H1 (cell line): ENCODE results near the gene KSR2. TPM values are rescaled to one million over a fixed set of nuclear protein-coding genes. Genes with fewer than 3 reads are reported as not detected.
"Not testable (repeated sequence)": the region's sequence is repeated elsewhere in the genome, so short reads cannot be mapped to it uniquely, and the experiment has no call there.

Source experiments
- CTCF ChIA-PET: fragments of 300-600 bp; sonication (Branson Sonifier 250); formaldehyde crosslinking; loops from one replicate; lab custom pipeline; 2021; ENCODE audit not compliant: partially characterized antibody; lab: Charles Lee
- POLR2A ChIA-PET: fragments of 300-600 bp; sonication (Branson Sonifier 250); formaldehyde crosslinking; loops from one replicate; lab custom pipeline; 2021; ENCODE audit warnings: inconsistent platforms; ENCODE audit not compliant: partially characterized antibody; lab: Charles Lee
- DNase-seq, 2 experiments: peaks; one replicate each; pipeline versions ENCODE4 v3.0.0 to v3.0.0-alpha.2; 2010 to 2022; ENCODE audit warnings: low spot score in 2 of 2, low read depth in 1 of 2, mixed read lengths in 1 of 2
- FAIRE-seq: peaks from 2 replicates; lab custom pipeline; 2011; peaks lifted over from hg19 to GRCh38; lab: Jason Lieb, UNC
- H2AFZ ChIP-seq: 2 replicates; pipeline ENCODE4 v1.8.1; 2012; ENCODE audit warnings: low read length, inconsistent platforms
- H2AK5ac ChIP-seq: 2 replicates; pipeline ENCODE4 v1.6.1; 2013; ENCODE audit warnings: low read depth, low read length
- H2BK120ac ChIP-seq: replicated peaks from 2 replicates; pipeline ENCODE3; 2013; ENCODE audit warnings: low read depth, low read length, inconsistent platforms
- H2BK12ac ChIP-seq: 2 replicates; pipeline ENCODE4 v1.6.1; 2013; ENCODE audit warnings: low read depth, low read length
- H2BK15ac ChIP-seq: 2 replicates; pipeline ENCODE4 v1.6.1; 2013; ENCODE audit warnings: low read length
- H2BK20ac ChIP-seq: 2 replicates; pipeline ENCODE4 v1.6.1; 2013; ENCODE audit warnings: low read length
- H2BK5ac ChIP-seq: 2 replicates; pipeline ENCODE4 v1.6.1; 2013; ENCODE audit warnings: low read depth, low read length
- H3K14ac ChIP-seq: 2 replicates; pipeline ENCODE4 v1.6.1; 2013; ENCODE audit warnings: inconsistent platforms; ENCODE audit not compliant: insufficient read length
- H3K18ac ChIP-seq: 2 replicates; pipeline ENCODE4 v1.6.1; 2013; ENCODE audit warnings: low read length; ENCODE audit errors: extremely low read depth
- H3K23ac ChIP-seq: 2 replicates; pipeline ENCODE4 v1.6.1; 2013; ENCODE audit warnings: inconsistent platforms; ENCODE audit not compliant: insufficient read length
- H3K23me2 ChIP-seq: 2 replicates; pipeline ENCODE4 v1.6.1; 2013; ENCODE audit warnings: low read depth, low read length
- H3K27ac ChIP-seq: 2 replicates; pipeline ENCODE4 v1.6.1; 2011; ENCODE audit warnings: low read depth, low read length, inconsistent platforms
- H3K27me3 ChIP-seq, 4 experiments: replicated peaks in 1 of 4; 1 replicate in 1 of 4; 2 replicates in 3 of 4; pipeline versions ENCODE4 v1.6.1 to v1.8.1; 2011 to 2013; ENCODE audit warnings: low read length in 3 of 4, mild to moderate bottlenecking in 3 of 4, inconsistent platforms in 2 of 4, mixed read lengths in 2 of 4, moderate library complexity in 1 of 4; ENCODE audit not compliant: control insufficient read depth in 3 of 4, insufficient read depth in 3 of 4; ENCODE audit errors: extremely low read depth in 1 of 4
- H3K36me3 ChIP-seq, 4 experiments: 2 replicates each; pipeline versions ENCODE4 v1.6.1 to v1.8.1; 2011 to 2013; ENCODE audit warnings: mild to moderate bottlenecking in 4 of 4, low read length in 3 of 4, moderate library complexity in 2 of 4, control low read depth in 1 of 4, inconsistent platforms in 1 of 4; ENCODE audit not compliant: insufficient read depth in 4 of 4, control insufficient read depth in 2 of 4
- H3K4ac ChIP-seq: replicated peaks from 2 replicates; pipeline ENCODE3; 2013; ENCODE audit warnings: low read length, low read depth, mixed read lengths, inconsistent platforms; ENCODE audit not compliant: insufficient read length
- H3K4me1 ChIP-seq, 4 experiments: replicated peaks in 1 of 4; 1 replicate in 1 of 4; 2 replicates in 3 of 4; pipeline versions ENCODE4 v1.6.1 to v1.8.1; 2011 to 2013; ENCODE audit warnings: low read length in 3 of 4, inconsistent platforms in 2 of 4, mixed read lengths in 1 of 4; ENCODE audit not compliant: insufficient read depth in 4 of 4, control insufficient read depth in 3 of 4
- H3K4me2 ChIP-seq, 2 experiments: 2 replicates each; pipeline versions ENCODE4 v1.6.1 to v1.8.1; 2011 to 2013; ENCODE audit warnings: low read depth in 2 of 2, low read length in 2 of 2, control low read depth in 1 of 2, inconsistent platforms in 1 of 2, mild to moderate bottlenecking in 1 of 2; ENCODE audit not compliant: insufficient read depth in 1 of 2
- H3K4me3 ChIP-seq, 4 experiments: fragments of 200-600, 300-600 bp in 1 of 4; sonication (generic), shearing (Covaris generic), sonication (Bioruptor Twin) in 1 of 4; 2 replicates each; pipeline versions ENCODE4 v1.5.1 to v1.8.1; 2011 to 2016; ENCODE audit warnings: low read length in 4 of 4, low read depth in 3 of 4, control low read depth in 2 of 4, inconsistent platforms in 2 of 4, mild to moderate bottlenecking in 2 of 4, mixed read lengths in 1 of 4, moderate library complexity in 1 of 4; ENCODE audit not compliant: insufficient read depth in 2 of 4; ENCODE audit errors: extremely low read depth in 1 of 4
- H3K56ac ChIP-seq: replicated peaks from 2 replicates; pipeline ENCODE3; 2013; ENCODE audit warnings: low read depth, mild to moderate bottlenecking, mixed read lengths, low read length, inconsistent platforms; ENCODE audit not compliant: insufficient read length
- H3K79me1 ChIP-seq: 2 replicates; pipeline ENCODE4 v1.6.1; 2013; ENCODE audit warnings: low read depth, low read length, control low read depth
- H3K79me2 ChIP-seq, 2 experiments: 2 replicates each; pipeline versions ENCODE4 v1.6.1 to v1.8.1; 2012 to 2013; ENCODE audit warnings: low read length in 2 of 2, mild to moderate bottlenecking in 2 of 2, inconsistent platforms in 1 of 2; ENCODE audit not compliant: insufficient read depth in 2 of 2, control insufficient read depth in 1 of 2
- H3K9ac ChIP-seq, 4 experiments: replicated peaks in 1 of 4; 1 replicate in 1 of 4; 2 replicates in 3 of 4; pipeline versions ENCODE4 v1.6.1 to v1.8.1; 2011 to 2013; ENCODE audit warnings: low read depth in 3 of 4, low read length in 3 of 4, control low read depth in 2 of 4, mild to moderate bottlenecking in 2 of 4, moderate library complexity in 2 of 4, inconsistent platforms in 1 of 4; ENCODE audit errors: extremely low read depth in 1 of 4
- H3K9me3 ChIP-seq, 2 experiments: 2 replicates each; pipeline versions ENCODE4 v1.6.1 to v1.8.1; 2012 to 2013; ENCODE audit warnings: mild to moderate bottlenecking in 2 of 2, moderate library complexity in 2 of 2, control low read depth in 1 of 2, inconsistent platforms in 1 of 2, low read depth in 1 of 2, low read length in 1 of 2, mixed read lengths in 1 of 2; ENCODE audit not compliant: insufficient read depth in 2 of 2
- H4K20me1 ChIP-seq, 2 experiments: replicated peaks in 1 of 2; 2 replicates each; pipeline versions ENCODE3 to v1.8.1; 2011 to 2013; ENCODE audit warnings: inconsistent platforms in 2 of 2, low read length in 2 of 2, mild to moderate bottlenecking in 1 of 2; ENCODE audit not compliant: insufficient read depth in 2 of 2, control insufficient read depth in 1 of 2
- H4K5ac ChIP-seq: 2 replicates; pipeline ENCODE4 v1.6.1; 2013; ENCODE audit warnings: low read length, low read depth, mixed read lengths, inconsistent platforms; ENCODE audit not compliant: insufficient read length
- H4K8ac ChIP-seq: 2 replicates; pipeline ENCODE4 v1.8.0; 2013; ENCODE audit warnings: mild to moderate bottlenecking, moderate library complexity, low read length, inconsistent platforms; ENCODE audit not compliant: insufficient read depth; ENCODE audit errors: extremely low read depth
- H4K91ac ChIP-seq: replicated peaks from 2 replicates; pipeline ENCODE3; 2013; ENCODE audit warnings: low read length, mixed read lengths, inconsistent platforms; ENCODE audit not compliant: insufficient read length
- CTCF ChIP-seq, 3 experiments: IDR thresholded peaks; 1 replicate in 2 of 3; 2 replicates in 1 of 3; pipeline versions ENCODE4 v1.5.1 to v1.6.1; 2011; ENCODE audit warnings: low read length in 3 of 3, mild to moderate bottlenecking in 3 of 3, inconsistent platforms in 2 of 3, low read depth in 1 of 3, moderate library complexity in 1 of 3; ENCODE audit not compliant: insufficient read depth in 1 of 3; ENCODE audit errors: control extremely low read depth in 1 of 3
- WGBS, 2 experiments: shearing (Covaris generic) in 1 of 2; methylation state at CpG; one replicate each; pipeline versions ENCODE4 v1.1.6 to v1.1.7; 2013 to 2015; ENCODE audit warnings: low lambda C conversion rate in 2 of 2, mixed read lengths in 2 of 2, inconsistent platforms in 1 of 2, low coverage in 1 of 2, missing lambda C conversion rate in 1 of 2; ENCODE audit not compliant: insufficient replicate concordance in 2 of 2, insufficient coverage in 1 of 2, insufficient read length in 1 of 2; ENCODE audit errors: extremely low coverage in 1 of 2, missing lambda C conversion rate in 1 of 2; 5-methylcytosine and 5-hydroxymethylcytosine counted together
- polyA plus RNA-seq, 7 experiments: library from polyadenylated mRNA; depleted of rRNA in 3 of 7; stranded (reverse) in 5 of 7; unstranded in 2 of 7; fragments of >200 nt in 5 of 7; fragments of 200-250 nt in 2 of 7; gene quantifications; 1 replicate in 5 of 7; 2 replicates in 1 of 7; 4 replicates in 1 of 7; pipeline versions ENCODE4 v1.2.1 to v1.2.3, GENCODE V29; 2011 to 2013; ENCODE audit warnings: missing spikeins in 2 of 7, mixed read lengths in 2 of 7
- total RNA-seq: library from RNA; stranded (reverse); fragmentation: NEBNext Ultra II Directional; extraction: Animal tissue kit (Norgen Biotek cat#: 25700); gene quantifications from 2 replicates; pipeline ENCODE4 v1.2.1, GENCODE V29; 2021

KSR2 gene
- total and polyA plus RNA-seq, 2 of the 8 experiments (the other 6 are each of a cell fraction or from before 2014, with no cell fraction given) = 0.74 to 2.2 TPM

DNA sequence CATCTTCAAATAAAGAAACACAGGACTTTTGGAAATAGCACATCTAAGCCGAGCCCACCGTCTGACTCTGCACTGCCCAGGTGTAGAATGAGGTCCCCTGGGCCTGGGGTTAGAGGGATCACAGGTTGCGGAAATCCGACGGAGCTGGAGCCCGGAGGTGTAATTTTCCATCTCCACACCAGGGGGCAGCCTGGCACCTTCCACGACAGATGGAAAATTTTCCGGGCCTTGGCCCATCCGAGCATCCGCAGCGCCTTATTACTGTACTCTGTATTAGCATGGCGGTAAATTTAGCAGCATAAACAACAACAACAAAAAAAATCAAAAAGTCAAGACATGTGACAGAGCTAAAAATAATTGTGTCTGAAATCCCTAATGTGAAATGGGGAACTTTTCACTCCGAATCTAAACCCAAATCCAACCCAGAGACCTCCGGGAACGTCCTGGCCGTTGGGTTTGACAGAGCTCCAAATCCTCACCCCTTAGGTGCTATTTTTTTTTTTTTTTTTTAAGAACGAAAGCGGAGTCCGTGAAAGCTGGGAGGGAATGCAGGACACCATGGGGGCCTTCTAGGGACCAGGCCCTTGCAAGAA lies 93.9 kb downstream of the KSR2 start (continued):
- peak; percentile 77 to 82 (median 81) for TF ChIP-seq CTCF (IDR thresholded peaks at IDR 0.05; ENCODE audit: control extremely low read depth in 1 of 3, insufficient read depth in 1 of 3, low read depth in 1 of 3, low read length in 3 of 3)

DNA sequence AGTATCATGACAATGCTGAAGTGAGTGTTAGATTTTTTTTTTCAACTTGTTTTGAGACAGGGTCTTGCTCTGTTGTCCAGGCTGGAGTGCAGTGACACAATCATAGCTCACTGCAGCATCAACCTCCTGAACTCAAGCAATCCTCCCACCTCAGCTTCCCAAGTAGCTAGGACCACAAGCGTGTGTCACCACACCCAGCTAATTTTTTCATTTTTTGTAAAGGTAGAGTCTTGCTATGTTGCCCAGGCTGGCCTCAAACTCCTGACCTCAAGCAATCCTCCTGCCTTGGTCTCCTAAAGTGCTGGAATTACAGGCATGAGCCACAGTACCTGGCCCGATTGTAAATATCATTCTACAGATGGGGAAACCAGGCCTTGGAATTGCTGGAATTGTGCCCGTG lies 94.6 kb downstream of the KSR2 start:
- not testable (repeated sequence) for H3K9ac ChIP-seq, H2BK20ac ChIP-seq, H2BK5ac ChIP-seq, H3K23me2 ChIP-seq, H2BK15ac ChIP-seq, FAIRE-seq, H3K9me3 ChIP-seq, H3K23ac ChIP-seq, H3K36me3 ChIP-seq, H3K4me3 ChIP-seq, H4K5ac ChIP-seq, H3K27me3 ChIP-seq, H4K91ac ChIP-seq, DNase-seq, H4K8ac ChIP-seq, H3K4me2 ChIP-seq, H2AFZ ChIP-seq, H3K18ac ChIP-seq, H2BK12ac ChIP-seq, H3K79me2 ChIP-seq, H3K14ac ChIP-seq, H3K56ac ChIP-seq, H2AK5ac ChIP-seq, H3K4me1 ChIP-seq, H3K4ac ChIP-seq, H3K27ac ChIP-seq, H3K79me1 ChIP-seq, H2BK120ac ChIP-seq, H4K20me1 ChIP-seq
- ChIA-PET POLR2A (interaction anchor here (1.3 to 2.4 kb wide), 3 partner anchors 136 to 160 kb away, joined by 4 to 17 read pairs (median 8); partner anchors contain the start of gene RFC5), CTCF (interaction anchor here (0.6 to 4.6 kb wide), 28 partner anchors 10 to 787 kb away, joined by 3 to 39 read pairs (median 5); partner anchors contain the start of gene RFC5)
- 86% methylated on average over 3 of the region's 3 CpGs; no CpG with 5 or more reads in 1 of the 2 experiments for WGBS, 2 experiments
